ENCODE results near the gene APOBEC3H. TPM values are rescaled to one million over a fixed set of nuclear protein-coding genes. Genes with fewer than 3 reads are reported as not detected.
A peak's percentile ranks its signal among the peaks of the same experiment; 100 is the strongest.

APOBEC3H gene
- total and polyA plus RNA-seq, 7 donors: 1.5 TPM; not detected in 6

DNA sequence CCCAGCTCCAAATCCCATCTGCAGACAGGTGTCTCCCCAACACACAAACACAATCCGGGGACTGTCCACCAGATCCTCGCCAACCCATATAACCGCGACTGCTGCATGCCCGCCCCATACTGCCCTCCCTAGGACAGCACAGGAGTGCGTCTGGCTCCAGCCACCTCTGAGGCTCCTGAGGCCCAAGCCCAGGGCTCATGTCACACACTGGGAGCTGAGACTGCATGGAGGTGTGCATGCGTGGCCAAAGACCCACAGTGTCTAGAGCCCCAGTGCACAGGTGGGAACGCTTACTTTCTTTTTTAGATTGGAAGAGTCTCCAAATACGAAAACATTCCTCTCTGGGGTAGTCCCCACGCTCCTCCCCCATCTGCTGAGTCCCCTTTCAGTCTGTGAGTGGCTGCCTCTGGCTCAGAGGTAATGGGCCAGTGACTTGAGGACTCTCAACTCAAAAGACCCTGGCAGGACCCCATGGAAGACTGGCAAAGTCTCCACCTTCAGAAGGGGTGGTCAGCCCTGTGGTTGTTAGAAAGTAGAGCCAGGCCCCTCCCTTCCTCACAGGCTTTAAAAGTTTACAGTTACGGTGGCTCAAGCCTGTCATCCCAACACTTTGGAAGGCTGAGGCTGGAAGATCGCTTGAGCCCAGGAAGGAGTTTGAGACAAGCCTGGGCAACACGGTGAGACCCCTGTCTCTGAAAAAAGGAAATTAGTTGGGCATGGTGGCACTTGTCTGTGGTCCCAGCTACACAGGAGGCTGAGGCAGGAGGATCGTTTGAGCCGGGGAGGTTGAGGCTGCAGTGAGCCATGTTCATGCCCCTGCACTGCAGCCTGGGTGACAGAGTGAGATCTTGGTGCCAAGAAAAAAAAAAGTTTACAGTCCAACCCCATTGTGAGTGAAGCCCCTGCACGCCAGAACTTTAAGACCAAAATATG is 53.1 kb downstream of the APOBEC3H start:
- Histone ChIP-seq H3K9me3 (no peaks in the 10 kb centered on the region), H3K4me3 (peak overlapping the region; percentile 9 to 99 (median 98)), H3K36me3 (peaks cover 0 to 15% (median 0%) of the 10 kb centered on the region in 4 donors), H3K27me3 (no peaks in the 10 kb centered on the region), H3K4me1 (peaks cover 0 to 74% (median 60%) of the 10 kb centered on the region in 4 donors), H3K27ac (peak overlapping the region; percentile 95 to 99 (median 98))
- TF ChIP-seq CTCF (IDR thresholded peaks at IDR 0.05) (no peak), EP300 (IDR thresholded peaks at IDR 0.05) (no peak), POLR2A (IDR thresholded peaks at IDR 0.05) (no peak), POLR2AphosphoS5 (IDR thresholded peaks at IDR 0.05) (no peak)
- 82 to 85% methylated on average over 16 of the region's 16 CpGs for WGBS, 2 donors
- DNase-seq: peak; percentile 68
- intact Hi-C loops (cut with DNase I): loop anchor here (5.0 kb wide), 1 partner anchor 382 kb away; the partner anchor contains the start of gene RPS19BP1

DNA sequence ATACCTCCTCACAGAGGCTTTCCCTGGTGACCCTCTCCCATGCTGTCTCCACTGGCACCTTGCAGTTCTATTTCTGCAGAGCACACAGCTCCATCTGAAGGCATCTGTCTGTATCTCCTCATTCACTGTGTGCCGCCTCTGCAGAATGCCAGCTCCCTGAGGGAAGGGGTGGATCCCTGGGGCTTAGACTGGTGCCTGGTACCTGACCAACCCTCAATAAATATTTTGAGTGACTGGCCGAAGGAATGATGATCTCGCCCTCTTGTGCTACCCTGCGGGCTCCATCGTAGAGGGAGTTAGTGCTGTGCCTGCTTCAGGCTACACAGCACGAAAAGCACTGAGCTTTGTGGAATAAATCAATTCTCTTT is 53.8 kb downstream of the APOBEC3H start:
- TF ChIP-seq POLR2A (IDR thresholded peaks at IDR 0.05): no peak
- no peak for TF ChIP-seq EP300 (IDR thresholded peaks at IDR 0.05)
- TF ChIP-seq POLR2AphosphoS5 (IDR thresholded peaks at IDR 0.05): no peak
- TF ChIP-seq CTCF (IDR thresholded peaks at IDR 0.05): no peak
- Histone ChIP-seq H3K4me1 (peaks cover 0 to 72% (median 60%) of the 10 kb centered on the region in 4 donors), H3K27ac (peak overlapping the region; percentile 95 to 99 (median 98)), H3K36me3 (peaks cover 0 to 15% (median 0%) of the 10 kb centered on the region in 4 donors), H3K27me3 (no peaks in the 10 kb centered on the region), H3K9me3 (no peaks in the 10 kb centered on the region), H3K4me3 (peak overlapping the region; percentile 75 to 99 (median 98))
- peak; percentile 62 for DNase-seq
- whole genome bisulfite sequencing, 2 donors: 59 to 75% methylated on average over 6 of the region's 6 CpGs
- intact Hi-C loops (cut with DNase I): loop anchor here (5.0 kb wide), 1 partner anchor 381 kb away; the partner anchor contains the start of gene RPS19BP1

DNA sequence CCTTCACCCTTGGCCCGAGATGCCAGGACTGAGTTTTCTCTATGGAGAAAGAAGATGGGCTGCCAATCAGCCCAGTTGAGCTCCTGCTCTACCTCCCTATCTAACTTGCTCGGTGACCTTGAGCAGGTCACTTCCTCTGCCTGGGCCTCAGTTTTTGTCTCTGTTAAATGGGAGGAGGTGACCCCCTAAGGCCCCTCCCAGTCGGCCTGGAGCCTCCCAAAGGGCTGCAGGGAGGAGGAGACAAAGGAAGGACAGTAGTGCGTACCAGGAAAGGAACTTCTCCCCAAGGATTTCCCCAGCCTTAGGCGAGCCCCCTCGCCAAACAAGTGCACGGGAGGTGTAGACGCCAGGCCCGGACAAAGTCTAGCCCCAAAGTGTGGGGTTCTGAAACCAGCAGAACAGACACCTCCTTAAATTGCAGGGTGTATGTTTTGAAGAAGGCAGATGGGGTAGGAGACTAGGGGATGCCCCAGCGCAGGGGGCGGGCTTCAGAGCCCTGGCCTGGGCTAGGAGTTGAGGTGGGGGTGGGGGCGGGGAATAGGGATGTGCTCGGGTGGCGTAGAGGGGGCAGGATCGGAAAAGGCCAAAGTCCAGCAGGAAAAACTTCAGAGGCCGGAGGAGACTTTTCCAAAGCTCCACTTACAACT is 54.4 kb downstream of the APOBEC3H start:
- 28 to 56% methylated on average over 15 to 16 of the region's 16 CpGs for WGBS, 2 donors
- peak overlapping the region; percentile 95 to 99 (median 98) for H3K27ac ChIP-seq
- H3K27me3 ChIP-seq: no peaks in the 10 kb centered on the region
- no peaks in the 10 kb centered on the region for H3K9me3 ChIP-seq
- H3K4me1 ChIP-seq: peaks cover 0 to 66% (median 54%) of the 10 kb centered on the region in 4 donors
- TF ChIP-seq EP300 (IDR thresholded peaks at IDR 0.05) (no peak), POLR2AphosphoS5 (IDR thresholded peaks at IDR 0.05) (peak in 2 of 4 donors; percentile 6 to 49)
- DNase-seq: peak; percentile 73
- intact Hi-C loops (cut with DNase I): loop anchor here (5.0 kb wide), 1 partner anchor 381 kb away; the partner anchor contains the start of gene RPS19BP1
- H3K36me3 ChIP-seq: peaks cover 0 to 15% (median 0%) of the 10 kb centered on the region in 4 donors
- peak overlapping the region; percentile 75 to 99 (median 98) for H3K4me3 ChIP-seq

DNA sequence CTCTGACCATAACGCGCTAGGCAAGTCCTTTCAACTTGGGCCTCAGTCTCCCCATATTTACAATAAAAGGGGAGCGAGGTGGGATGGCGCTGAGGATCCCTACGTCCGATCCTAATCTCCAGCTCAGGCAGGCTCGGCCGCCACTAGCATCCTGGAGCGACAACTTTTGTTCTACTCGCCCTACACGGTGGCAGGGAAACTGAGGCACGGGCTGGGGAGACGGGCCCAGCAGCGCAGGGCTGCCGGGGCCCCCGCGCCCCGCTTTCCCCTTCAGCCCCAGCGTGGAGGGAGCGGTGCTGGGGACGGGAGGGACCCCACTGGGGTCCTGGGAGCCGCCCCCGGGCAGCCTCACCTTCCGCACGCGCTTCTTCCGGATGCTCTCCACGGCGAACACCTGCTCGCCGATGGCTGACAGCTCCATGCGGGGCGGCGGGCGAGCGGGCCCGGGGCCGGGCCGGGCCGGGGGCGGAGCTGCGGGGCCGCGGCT is 55.0 kb downstream of the APOBEC3H start:
- Histone ChIP-seq H3K9me3 (no peaks in the 10 kb centered on the region), H3K27me3 (no peaks in the 10 kb centered on the region), H3K27ac (peak overlapping the region; percentile 95 to 99 (median 98)), H3K36me3 (peaks cover 0 to 15% (median 0%) of the 10 kb centered on the region in 4 donors), H3K4me3 (peak overlapping the region; percentile 75 to 99 (median 98)), H3K4me1 (peaks cover 0 to 60% (median 48%) of the 10 kb centered on the region in 4 donors)
- intact Hi-C loops (cut with DNase I): loop anchor here (2.0 to 5.0 kb wide), 3 partner anchors 167 to 380 kb away; partner anchors contain the start of genes CBX6, RPL3 and RPS19BP1
- peak; percentile 71 for DNase-seq
- TF ChIP-seq POLR2AphosphoS5 (IDR thresholded peaks at IDR 0.05) (peak in 1 of 4 donors; percentile 19), EP300 (IDR thresholded peaks at IDR 0.05) (no peak), CTCF (IDR thresholded peaks at IDR 0.05) (no peak)
- 3 to 11% methylated on average over 44 of the region's 44 CpGs for WGBS, 2 donors
